MM.1S (cell line): ENCODE measurements around the gene GGTA1.

Experiments used
- DNase-seq: peaks from one replicate; pipeline ENCODE4 v3.0.0-alpha.2; 2015
- H2AFZ ChIP-seq: fragments of 300-600 bp; sonication (generic); 2 replicates; pipeline ENCODE4 v1.6.0; 2016; ENCODE audit warnings: antibody characterized with exemption, low read length
- H3F3A ChIP-seq: fragments of 300-600 bp; sonication (generic); 2 replicates; pipeline ENCODE4 v1.6.1; 2016; ENCODE audit warnings: mild to moderate bottlenecking, antibody characterized with exemption, low read length, moderate library complexity, mixed read lengths; ENCODE audit not compliant: insufficient read depth
- H3K27ac ChIP-seq: fragments of 300-600 bp; sonication (generic); 2 replicates; pipeline ENCODE4 v1.5.1; 2016; ENCODE audit warnings: mild to moderate bottlenecking, low read length
- H3K27me3 ChIP-seq: fragments of 300-600 bp; sonication (generic); replicated peaks from 2 replicates; pipeline ENCODE4 v1.6.0; 2016; ENCODE audit warnings: low read length; ENCODE audit not compliant: insufficient read depth
- H3K36me3 ChIP-seq: fragments of 300-600 bp; sonication (generic); replicated peaks from 2 replicates; pipeline ENCODE4 v1.6.1; 2016; ENCODE audit warnings: mild to moderate bottlenecking, low read length, mixed read lengths; ENCODE audit not compliant: insufficient read depth
- H3K4me1 ChIP-seq: fragments of 300-600 bp; sonication (generic); 2 replicates; pipeline ENCODE4 v1.6.1; 2016; ENCODE audit warnings: low read length, mixed read lengths
- H3K4me2 ChIP-seq: fragments of 300-600 bp; sonication (generic); 2 replicates; pipeline ENCODE4 v1.6.0; 2016; ENCODE audit warnings: low read depth, low read length
- H3K4me3 ChIP-seq: fragments of 300-600 bp; sonication (generic); 2 replicates; pipeline ENCODE4 v1.5.1; 2016; ENCODE audit warnings: low read length, mixed read lengths
- H3K79me2 ChIP-seq: fragments of 300-600 bp; sonication (generic); 2 replicates; pipeline ENCODE4 v1.6.1; 2016; ENCODE audit warnings: mixed run types, low read length, mixed read lengths
- H3K9ac ChIP-seq: fragments of 300-600 bp; sonication (generic); 2 replicates; pipeline ENCODE4 v1.6.1; 2016; ENCODE audit warnings: low read length, mixed read lengths
- H3K9me2 ChIP-seq: fragments of 300-600 bp; sonication (generic); replicated peaks from 2 replicates; pipeline ENCODE4 v1.6.1; 2016; ENCODE audit warnings: mild to moderate bottlenecking, low read length, mixed read lengths; ENCODE audit not compliant: insufficient read depth
- H3K9me3 ChIP-seq: fragments of 300-600 bp; sonication (generic); replicated peaks from 2 replicates; pipeline ENCODE4 v1.6.1; 2016; ENCODE audit warnings: mild to moderate bottlenecking, low read length, mixed read lengths; ENCODE audit not compliant: insufficient read depth
- H4K20me1 ChIP-seq: fragments of 300-600 bp; sonication (generic); 2 replicates; pipeline ENCODE4 v1.6.1; 2016; ENCODE audit warnings: mild to moderate bottlenecking, low read length, moderate library complexity, mixed read lengths; ENCODE audit not compliant: insufficient read depth
- CTCF ChIP-seq: fragments of 300-600 bp; sonication (generic); IDR thresholded peaks from 2 replicates; pipeline ENCODE4 v1.5.1; 2016; ENCODE audit warnings: antibody characterized with exemption, low read length, mixed read lengths
- EZH2 ChIP-seq: fragments of 300-600 bp; sonication (generic); optimal IDR thresholded peaks from 2 replicates; pipeline ENCODE3; 2017; ENCODE audit warnings: low read depth, mild to moderate bottlenecking, antibody characterized with exemption, low read length, mixed read lengths
- EZH2phosphoT487 ChIP-seq: fragments of 300-600 bp; sonication (generic); IDR thresholded peaks from 2 replicates; pipeline ENCODE4 v1.6.1; 2018; ENCODE audit warnings: antibody characterized with exemption, low read length

GGTA1 gene

GRCh38 chr9:121545150-121545874 is 45.7 kb upstream of the GGTA1 start:
- H3F3A ChIP-seq: no peaks in the 10 kb centered on the region
- H3K36me3 ChIP-seq: no peaks in the 10 kb centered on the region
- H3K27me3 ChIP-seq: 0 out of 2 replicates have a peak, but pooled peaks cover 7% of the 10 kb centered on the region
- H3K9ac ChIP-seq: no peak overlapping the region
- H3K9me2 ChIP-seq: no peaks in the 10 kb centered on the region
- H3K4me3 ChIP-seq: no peak overlapping the region
- peak overlapping the region; percentile 99; the same call in 1 of the 2 replicates for H3K4me2 ChIP-seq
- no peaks in the 10 kb centered on the region for H3K4me1 ChIP-seq
- no peak for DNase-seq
- no peak overlapping the region for H3K27ac ChIP-seq
- no peaks in the 10 kb centered on the region for H3K79me2 ChIP-seq
- peak overlapping the region; percentile 93; the same call in 1 of the 2 replicates for H2AFZ ChIP-seq
- H4K20me1 ChIP-seq: no peaks in the 10 kb centered on the region
- no peaks in the 10 kb centered on the region for H3K9me3 ChIP-seq
- TF ChIP-seq CTCF (no peak), EZH2 (no peak), EZH2phosphoT487 (no peak)

DNA sequence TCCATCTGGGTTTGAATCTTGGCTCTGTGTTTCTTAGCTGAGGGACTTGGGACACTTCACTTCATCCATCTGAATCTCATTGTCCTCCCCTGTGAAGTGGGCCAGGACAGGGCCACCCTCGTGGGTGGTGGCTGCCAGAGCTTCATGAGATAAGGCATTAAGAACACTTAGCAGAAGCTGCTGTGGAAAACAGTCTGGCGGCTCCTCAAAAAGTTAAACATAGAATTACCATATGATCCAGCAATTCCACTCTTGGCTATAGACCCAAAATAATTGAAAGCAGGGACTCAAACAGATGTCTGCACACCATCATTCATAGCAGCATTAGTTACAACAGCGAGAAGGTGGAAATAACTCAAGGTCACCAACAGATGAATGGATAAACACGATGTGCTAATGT is 42.4 kb upstream of the GGTA1 start:
- Histone ChIP-seq H4K20me1 (no peaks in the 10 kb centered on the region), H3K9ac (no peak overlapping the region), H3K4me3 (no peak overlapping the region), H3K27ac (no peak overlapping the region), H3K4me2 (no peak overlapping the region), H3K4me1 (no peaks in the 10 kb centered on the region), H3K36me3 (no peaks in the 10 kb centered on the region), H2AFZ (no peak overlapping the region), H3K27me3 (0 out of 2 replicates have a peak, but pooled peaks cover 7% of the 10 kb centered on the region), H3K79me2 (no peaks in the 10 kb centered on the region), H3K9me3 (no peaks in the 10 kb centered on the region), H3F3A (no peaks in the 10 kb centered on the region), H3K9me2 (no peaks in the 10 kb centered on the region)
- TF ChIP-seq EZH2phosphoT487 (no peak), EZH2 (no peak), CTCF (no peak)
- no peak for DNase-seq

DNA sequence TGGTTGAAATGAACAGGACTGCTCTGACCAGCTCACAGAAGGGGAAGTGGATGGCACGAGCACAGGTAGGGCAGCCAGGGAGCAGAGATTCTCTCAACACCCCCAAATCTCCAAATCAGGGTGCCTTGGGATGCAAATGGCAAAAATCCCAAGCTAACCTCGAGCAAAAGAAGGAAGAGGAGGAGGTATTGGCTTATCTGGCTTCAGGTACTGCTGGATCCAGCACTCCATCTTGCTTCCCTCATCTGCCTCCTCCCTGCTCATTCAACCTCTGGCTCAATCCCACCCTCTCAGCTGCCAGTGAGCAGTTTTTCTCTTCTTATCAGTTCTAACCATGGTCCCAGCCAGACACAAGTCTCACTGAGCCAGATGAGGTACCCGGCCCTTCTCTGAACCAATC is 41.6 kb upstream of the GGTA1 start:
- no peak overlapping the region for H3K9ac ChIP-seq
- TF ChIP-seq CTCF (no peak), EZH2 (no peak), EZH2phosphoT487 (no peak)
- H3K9me2 ChIP-seq: no peaks in the 10 kb centered on the region
- no peak overlapping the region for H2AFZ ChIP-seq
- H3K4me1 ChIP-seq: no peaks in the 10 kb centered on the region
- H3K4me3 ChIP-seq: no peak overlapping the region
- 0 out of 2 replicates have a peak, but pooled peaks cover 3% of the 10 kb centered on the region for H3K27me3 ChIP-seq
- H3K4me2 ChIP-seq: no peak overlapping the region
- no peaks in the 10 kb centered on the region for H3F3A ChIP-seq
- H3K36me3 ChIP-seq: no peaks in the 10 kb centered on the region
- no peaks in the 10 kb centered on the region for H3K9me3 ChIP-seq
- no peak overlapping the region for H3K27ac ChIP-seq
- no peak for DNase-seq
- no peaks in the 10 kb centered on the region for H3K79me2 ChIP-seq
- H4K20me1 ChIP-seq: no peaks in the 10 kb centered on the region
